GM10248 (cell line): Measurements from ENCODE around the gene ENC1.

Experiments used
- CTCF ChIA-PET: fragments of 300-600 bp; sonication (Branson Sonifier 250); formaldehyde crosslinking; extraction: SDS; loops from one replicate; lab custom pipeline; 2021; ENCODE audit warnings: antibody characterized with exemption; lab: Yijun Ruan, JAX
- POLR2A ChIA-PET: fragments of 350-650 bp; sonication (Branson Sonifier 250); formaldehyde crosslinking; extraction: SDS; loops from one replicate; lab custom pipeline; 2020; ENCODE audit warnings: antibody characterized with exemption; lab: Yijun Ruan, JAX
- DNase-seq: peaks from one replicate; pipeline ENCODE4 v3.0.0; 2012; ENCODE audit errors: extremely low spot score
- CTCF ChIP-seq: IDR thresholded peaks from 2 replicates; pipeline ENCODE4 v1.5.1; 2012; ENCODE audit warnings: mild to moderate bottlenecking, low read depth; ENCODE audit errors: extremely low read depth, missing control alignments, control extremely low read depth

ENC1 gene

DNA sequence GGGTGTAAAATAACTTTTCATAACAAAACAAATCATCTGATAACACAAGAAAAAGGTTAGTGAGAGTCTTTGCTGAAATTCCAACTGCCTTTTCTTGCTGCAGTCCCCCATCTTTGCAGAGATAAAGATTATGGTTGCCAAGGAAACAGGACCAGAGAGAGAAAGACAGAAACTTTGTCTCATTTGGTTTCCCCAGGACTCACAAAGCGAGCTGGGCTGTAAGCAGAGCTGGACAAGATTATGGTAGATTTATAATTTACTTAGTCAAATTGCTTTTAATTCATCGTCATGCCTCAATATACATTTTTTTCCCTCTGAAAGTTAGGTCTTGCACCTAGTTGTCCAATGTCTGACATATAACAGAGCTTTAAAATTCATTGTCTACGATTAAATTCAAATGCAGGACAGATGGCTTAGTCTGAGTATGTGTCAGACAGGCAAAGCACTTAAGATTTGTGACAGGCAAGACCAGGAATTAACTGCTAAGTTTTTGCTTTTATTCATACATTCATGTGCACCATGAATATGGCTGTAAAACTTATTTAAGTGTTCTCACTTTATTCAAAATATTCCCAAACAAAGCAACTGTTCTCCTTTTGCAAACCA is 17.4 kb downstream of the ENC1 start:
- no peak for TF ChIP-seq CTCF
- POLR2A ChIA-PET: no interaction called here
- no peak for DNase-seq
- CTCF ChIA-PET: interaction anchor here (0.9 kb wide), 1 partner anchor 11 kb away, joined by 4 read pairs; no protein-coding TSS in a partner anchor

- POLR2A ChIA-PET: no interaction called here
- TF ChIP-seq CTCF: no peak
- CTCF ChIA-PET: no interaction called here
- peak; percentile 32 for DNase-seq
Observed at GRCh38 chr5:74622122-74622521, 18.4 kb downstream of the ENC1 start.

- CTCF ChIA-PET: interaction anchor here (1.8 kb wide), 1 partner anchor 28 kb away, joined by 5 read pairs; no protein-coding TSS in a partner anchor
- DNase-seq: no peak
- no peak for TF ChIP-seq CTCF
- POLR2A ChIA-PET: no interaction called here
Observed at GRCh38 chr5:74621492-74621891, 19.0 kb downstream of the ENC1 start.

DNA sequence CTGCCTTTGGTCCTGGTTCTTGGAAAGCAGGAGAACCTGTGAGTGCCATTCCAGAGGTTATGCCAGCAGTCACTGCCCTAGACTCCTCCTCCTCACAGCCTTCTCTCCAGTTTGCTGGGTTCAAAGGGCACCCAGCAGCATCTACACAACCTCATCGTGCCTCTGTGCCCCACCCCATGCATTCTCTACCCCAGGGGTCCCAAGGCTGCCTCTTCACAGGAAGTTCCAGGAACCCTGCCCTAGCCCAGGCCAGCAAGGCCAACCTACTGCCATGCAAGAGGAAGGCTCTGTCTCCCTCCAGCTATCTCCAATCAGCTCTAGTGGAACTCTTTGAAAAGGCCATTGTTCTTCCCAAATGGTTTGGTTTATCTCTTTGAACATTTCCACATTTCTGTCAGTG is 21.2 kb downstream of the ENC1 start:
- ChIA-PET CTCF (interaction anchor here (1.7 to 2.0 kb wide), 2 partner anchors 15 to 21 kb away, joined by 5 read pairs; partner anchors contain the start of gene ENC1), POLR2A (no interaction called here)
- TF ChIP-seq CTCF: no peak
- DNase-seq: no peak

- no peak for TF ChIP-seq CTCF
- CTCF ChIA-PET: interaction anchor here (1.1 kb wide), 1 partner anchor 9 kb away, joined by 3 read pairs; no protein-coding TSS in a partner anchor
- DNase-seq: no peak
- POLR2A ChIA-PET: no interaction called here
Observed at GRCh38 chr5:74618106-74618505, 22.4 kb downstream of the ENC1 start.

GRCh38 chr5:74617202-74617601 is 23.3 kb downstream of the ENC1 start:
- ChIA-PET CTCF (interaction anchor here (1.1 kb wide), 1 partner anchor 10 kb away, joined by 3 read pairs; no protein-coding TSS in a partner anchor), POLR2A (no interaction called here)
- no peak for TF ChIP-seq CTCF
- DNase-seq: no peak
